HG03571 (cell line): ENCODE measurements around the gene TOR3A.

ENCODE experiments used
- ATAC-seq: cut with Tn5 transposase; IDR thresholded peaks from one replicate; pipeline ENCODE4 v1.9.1; 2021; ENCODE audit not compliant: unreplicated experiment

Gene TOR3A

GRCh38 chr1:179066471-179066870, 15.4 kb upstream of the TOR3A start:
- no peak for ATAC-seq

GRCh38 chr1:179077396-179077795, 4.5 kb upstream of the TOR3A start:
- no peak for ATAC-seq

GRCh38 chr1:179079113-179079761, 2.6 kb upstream of the TOR3A start:
- no peak for ATAC-seq

GRCh38 chr1:179080866-179081686, 794 bp upstream of the TOR3A start:
- ATAC-seq, result peak; percentile 24

- peak; percentile 3 for ATAC-seq
These were observed 596 bp downstream of the TOR3A start for GRCh38 chr1:179082333-179082998.

GRCh38 chr1:179082999-179083335, 1.1 kb downstream of the TOR3A start:
- no peak for ATAC-seq

- no peak for ATAC-seq
These were observed 1.7 kb downstream of the TOR3A start for GRCh38 chr1:179083533-179083932.

- ATAC-seq, result no peak
These were observed 5.8 kb downstream of the TOR3A start for GRCh38 chr1:179087665-179088064.

GRCh38 chr1:179089827-179090482, 8.1 kb downstream of the TOR3A start:
- ATAC-seq, result no peak

- ATAC-seq, result no peak
These were observed 8.7 kb downstream of the TOR3A start for GRCh38 chr1:179090522-179090921.

GRCh38 chr1:179090923-179091322, 9.1 kb downstream of the TOR3A start:
- no peak for ATAC-seq

- no peak for ATAC-seq
These were observed 9.9 kb downstream of the TOR3A start for GRCh38 chr1:179091691-179092165.

- ATAC-seq, result no peak
These were observed 11.1 kb downstream of the TOR3A start for GRCh38 chr1:179092896-179093461.

- no peak for ATAC-seq
These were observed 12.9 kb downstream of the TOR3A start for GRCh38 chr1:179094818-179095217.

GRCh38 chr1:179095377-179095776, 13.5 kb downstream of the TOR3A start:
- no peak for ATAC-seq

GRCh38 chr1:179095924-179096323, 14.1 kb downstream of the TOR3A start:
- ATAC-seq, result no peak

GRCh38 chr1:179099891-179100290, 18.0 kb downstream of the TOR3A start:
- ATAC-seq, result no peak

- no peak for ATAC-seq
These were observed 19.7 kb downstream of the TOR3A start for GRCh38 chr1:179101566-179101965.

GRCh38 chr1:179103999-179104398, 22.1 kb downstream of the TOR3A start:
- ATAC-seq, result no peak

- ATAC-seq, result no peak
These were observed 22.9 kb downstream of the TOR3A start for GRCh38 chr1:179104611-179105250.

GRCh38 chr1:179105393-179105792, 23.5 kb downstream of the TOR3A start:
- ATAC-seq, result no peak
